SK-N-SH (cell line): Measurements from ENCODE around the gene RAD51B.

Source experiments
- CHD2 ChIP-seq: fragments of 150-350 bp; IDR thresholded peaks from 2 replicates; pipeline ENCODE4 v1.6.1; 2018; ENCODE audit warnings: low read length; ENCODE audit not compliant: partially characterized antibody
- EP300 ChIP-seq, 2 experiments: IDR thresholded peaks; 2 replicates each; pipeline versions ENCODE4 v1.4.0 to v1.6.1; 2012; ENCODE audit warnings: borderline replicate concordance in 1 of 2, low read depth in 1 of 2, low read length in 1 of 2
- EZH2phosphoT487 ChIP-seq: fragments of 200-600 bp; sonication (generic); IDR thresholded peaks from 2 replicates; pipeline ENCODE4 v1.6.1; 2017; ENCODE audit warnings: low read depth, mixed run types, mild to moderate bottlenecking, antibody characterized with exemption, moderate library complexity, borderline replicate concordance
- MEF2A ChIP-seq: IDR thresholded peaks from 2 replicates; pipeline ENCODE4 v1.4.0; 2012; ENCODE audit warnings: low read depth, borderline replicate concordance
- NFIC ChIP-seq: IDR thresholded peaks from 2 replicates; pipeline ENCODE4 v1.4.0; 2012; ENCODE audit warnings: borderline replicate concordance
- NRF1 ChIP-seq: IDR thresholded peaks from 2 replicates; pipeline ENCODE4 v1.6.1; 2012; ENCODE audit warnings: low read depth, mild to moderate bottlenecking, low read length
- POLR2AphosphoS5 ChIP-seq: IDR thresholded peaks from 2 replicates; pipeline ENCODE4 v1.6.1; 2012; ENCODE audit warnings: low read depth, low read length
- RAD21 ChIP-seq: IDR thresholded peaks from 2 replicates; pipeline ENCODE4 v1.6.1; 2012; ENCODE audit warnings: mild to moderate bottlenecking, low read length
- RFX5 ChIP-seq: IDR thresholded peaks from 2 replicates; pipeline ENCODE4 v1.6.1; 2012; ENCODE audit warnings: mild to moderate bottlenecking, improper control_type of control experiment, low read length
- TF ChIP-seq, protein P1 (sequence below): fragments of 200-600 bp; sonication (generic); IDR thresholded peaks from 2 replicates; pipeline ENCODE4 v1.6.1; 2017; ENCODE audit warnings: antibody characterized with exemption, mild to moderate bottlenecking, moderate library complexity
- TF ChIP-seq, protein P2 (sequence below): IDR thresholded peaks from 2 replicates; pipeline ENCODE4 v1.4.0; 2012; ENCODE audit warnings: low read depth, borderline replicate concordance
- TF ChIP-seq, protein P3 (sequence below): IDR thresholded peaks from 2 replicates; pipeline ENCODE4 v1.6.1; 2012; ENCODE audit warnings: mild to moderate bottlenecking, low read depth, low read length, moderate library complexity
- TF ChIP-seq, protein P4 (sequence below): IDR thresholded peaks from 2 replicates; pipeline ENCODE4 v1.4.0; 2012; ENCODE audit warnings: low read depth, borderline replicate concordance
- TF ChIP-seq, protein P5 (sequence below): IDR thresholded peaks from 2 replicates; pipeline ENCODE4 v1.4.0; 2012; ENCODE audit warnings: low read depth

DNA sequence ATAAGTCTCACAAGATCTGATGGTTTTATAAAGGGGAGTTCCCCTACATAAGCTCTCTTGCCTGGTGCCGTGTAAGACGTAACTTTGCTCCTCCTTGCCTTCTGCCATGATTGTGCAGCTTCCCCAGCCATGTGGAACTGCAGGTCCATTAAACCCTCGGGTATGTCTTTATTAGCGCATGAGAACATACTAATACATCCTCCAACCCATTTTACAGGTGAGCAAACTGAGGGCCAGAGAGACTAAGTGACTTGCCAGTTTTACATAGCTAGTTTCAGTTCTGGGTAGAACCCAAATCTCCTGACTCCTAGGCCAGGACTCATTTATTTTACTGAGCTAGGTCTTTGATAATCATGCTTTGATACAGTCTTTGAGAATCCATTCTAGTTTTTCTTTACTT, 406.9 kb downstream of the RAD51B start:
- TF ChIP-seq NFIC (no peak), RFX5 (no peak), MEF2A (no peak), EP300 (IDR thresholded peaks at IDR 0.05; ENCODE audit: borderline replicate concordance in 1 of 2, low read depth in 1 of 2, low read length in 1 of 2) (no peak), EZH2phosphoT487 (no peak), NRF1 (no peak), CHD2 (no peak), RAD21 (no peak), POLR2AphosphoS5 (no peak)
- TF ChIP-seq, protein P1, sequence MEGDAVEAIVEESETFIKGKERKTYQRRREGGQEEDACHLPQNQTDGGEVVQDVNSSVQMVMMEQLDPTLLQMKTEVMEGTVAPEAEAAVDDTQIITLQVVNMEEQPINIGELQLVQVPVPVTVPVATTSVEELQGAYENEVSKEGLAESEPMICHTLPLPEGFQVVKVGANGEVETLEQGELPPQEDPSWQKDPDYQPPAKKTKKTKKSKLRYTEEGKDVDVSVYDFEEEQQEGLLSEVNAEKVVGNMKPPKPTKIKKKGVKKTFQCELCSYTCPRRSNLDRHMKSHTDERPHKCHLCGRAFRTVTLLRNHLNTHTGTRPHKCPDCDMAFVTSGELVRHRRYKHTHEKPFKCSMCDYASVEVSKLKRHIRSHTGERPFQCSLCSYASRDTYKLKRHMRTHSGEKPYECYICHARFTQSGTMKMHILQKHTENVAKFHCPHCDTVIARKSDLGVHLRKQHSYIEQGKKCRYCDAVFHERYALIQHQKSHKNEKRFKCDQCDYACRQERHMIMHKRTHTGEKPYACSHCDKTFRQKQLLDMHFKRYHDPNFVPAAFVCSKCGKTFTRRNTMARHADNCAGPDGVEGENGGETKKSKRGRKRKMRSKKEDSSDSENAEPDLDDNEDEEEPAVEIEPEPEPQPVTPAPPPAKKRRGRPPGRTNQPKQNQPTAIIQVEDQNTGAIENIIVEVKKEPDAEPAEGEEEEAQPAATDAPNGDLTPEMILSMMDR, result no peak
- TF ChIP-seq, protein P2, sequence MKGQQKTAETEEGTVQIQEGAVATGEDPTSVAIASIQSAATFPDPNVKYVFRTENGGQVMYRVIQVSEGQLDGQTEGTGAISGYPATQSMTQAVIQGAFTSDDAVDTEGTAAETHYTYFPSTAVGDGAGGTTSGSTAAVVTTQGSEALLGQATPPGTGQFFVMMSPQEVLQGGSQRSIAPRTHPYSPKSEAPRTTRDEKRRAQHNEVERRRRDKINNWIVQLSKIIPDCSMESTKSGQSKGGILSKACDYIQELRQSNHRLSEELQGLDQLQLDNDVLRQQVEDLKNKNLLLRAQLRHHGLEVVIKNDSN, result no peak
- TF ChIP-seq, protein P3, sequence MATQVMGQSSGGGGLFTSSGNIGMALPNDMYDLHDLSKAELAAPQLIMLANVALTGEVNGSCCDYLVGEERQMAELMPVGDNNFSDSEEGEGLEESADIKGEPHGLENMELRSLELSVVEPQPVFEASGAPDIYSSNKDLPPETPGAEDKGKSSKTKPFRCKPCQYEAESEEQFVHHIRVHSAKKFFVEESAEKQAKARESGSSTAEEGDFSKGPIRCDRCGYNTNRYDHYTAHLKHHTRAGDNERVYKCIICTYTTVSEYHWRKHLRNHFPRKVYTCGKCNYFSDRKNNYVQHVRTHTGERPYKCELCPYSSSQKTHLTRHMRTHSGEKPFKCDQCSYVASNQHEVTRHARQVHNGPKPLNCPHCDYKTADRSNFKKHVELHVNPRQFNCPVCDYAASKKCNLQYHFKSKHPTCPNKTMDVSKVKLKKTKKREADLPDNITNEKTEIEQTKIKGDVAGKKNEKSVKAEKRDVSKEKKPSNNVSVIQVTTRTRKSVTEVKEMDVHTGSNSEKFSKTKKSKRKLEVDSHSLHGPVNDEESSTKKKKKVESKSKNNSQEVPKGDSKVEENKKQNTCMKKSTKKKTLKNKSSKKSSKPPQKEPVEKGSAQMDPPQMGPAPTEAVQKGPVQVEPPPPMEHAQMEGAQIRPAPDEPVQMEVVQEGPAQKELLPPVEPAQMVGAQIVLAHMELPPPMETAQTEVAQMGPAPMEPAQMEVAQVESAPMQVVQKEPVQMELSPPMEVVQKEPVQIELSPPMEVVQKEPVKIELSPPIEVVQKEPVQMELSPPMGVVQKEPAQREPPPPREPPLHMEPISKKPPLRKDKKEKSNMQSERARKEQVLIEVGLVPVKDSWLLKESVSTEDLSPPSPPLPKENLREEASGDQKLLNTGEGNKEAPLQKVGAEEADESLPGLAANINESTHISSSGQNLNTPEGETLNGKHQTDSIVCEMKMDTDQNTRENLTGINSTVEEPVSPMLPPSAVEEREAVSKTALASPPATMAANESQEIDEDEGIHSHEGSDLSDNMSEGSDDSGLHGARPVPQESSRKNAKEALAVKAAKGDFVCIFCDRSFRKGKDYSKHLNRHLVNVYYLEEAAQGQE, result no peak
- TF ChIP-seq, protein P4, sequence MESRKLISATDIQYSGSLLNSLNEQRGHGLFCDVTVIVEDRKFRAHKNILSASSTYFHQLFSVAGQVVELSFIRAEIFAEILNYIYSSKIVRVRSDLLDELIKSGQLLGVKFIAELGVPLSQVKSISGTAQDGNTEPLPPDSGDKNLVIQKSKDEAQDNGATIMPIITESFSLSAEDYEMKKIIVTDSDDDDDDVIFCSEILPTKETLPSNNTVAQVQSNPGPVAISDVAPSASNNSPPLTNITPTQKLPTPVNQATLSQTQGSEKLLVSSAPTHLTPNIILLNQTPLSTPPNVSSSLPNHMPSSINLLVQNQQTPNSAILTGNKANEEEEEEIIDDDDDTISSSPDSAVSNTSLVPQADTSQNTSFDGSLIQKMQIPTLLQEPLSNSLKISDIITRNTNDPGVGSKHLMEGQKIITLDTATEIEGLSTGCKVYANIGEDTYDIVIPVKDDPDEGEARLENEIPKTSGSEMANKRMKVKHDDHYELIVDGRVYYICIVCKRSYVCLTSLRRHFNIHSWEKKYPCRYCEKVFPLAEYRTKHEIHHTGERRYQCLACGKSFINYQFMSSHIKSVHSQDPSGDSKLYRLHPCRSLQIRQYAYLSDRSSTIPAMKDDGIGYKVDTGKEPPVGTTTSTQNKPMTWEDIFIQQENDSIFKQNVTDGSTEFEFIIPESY, result no peak
- TF ChIP-seq, protein P5, sequence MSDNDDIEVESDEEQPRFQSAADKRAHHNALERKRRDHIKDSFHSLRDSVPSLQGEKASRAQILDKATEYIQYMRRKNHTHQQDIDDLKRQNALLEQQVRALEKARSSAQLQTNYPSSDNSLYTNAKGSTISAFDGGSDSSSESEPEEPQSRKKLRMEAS, result no peak
